Measurements from ENCODE around the gene PBX1.

Gene PBX1

GRCh38 chr1:164699815-164700491 is 141.0 kb downstream of the PBX1 start:
- DNase-seq (ENCODE audit: low read depth) = no peak

DNA sequence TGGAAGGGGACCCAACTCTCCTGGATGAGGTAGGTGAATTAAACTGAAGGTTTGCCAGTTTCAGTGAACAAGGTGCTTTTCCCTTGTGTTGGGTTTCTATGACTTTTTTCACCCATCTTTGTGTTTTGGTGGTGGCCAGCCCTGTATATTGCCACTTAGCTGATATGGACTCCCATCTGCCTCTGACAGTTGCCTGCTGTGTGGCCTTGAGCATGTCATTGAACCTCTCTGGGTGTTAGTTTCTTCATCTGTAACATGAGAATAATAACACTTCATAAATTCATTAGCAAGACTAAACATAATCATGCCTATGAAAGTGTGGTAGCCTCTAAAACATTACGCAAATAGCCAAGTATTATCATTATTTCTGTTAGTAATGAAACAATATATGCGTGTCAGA is 141.7 kb downstream of the PBX1 start:
- DNase-seq (ENCODE audit: low read depth) = no peak

DNA sequence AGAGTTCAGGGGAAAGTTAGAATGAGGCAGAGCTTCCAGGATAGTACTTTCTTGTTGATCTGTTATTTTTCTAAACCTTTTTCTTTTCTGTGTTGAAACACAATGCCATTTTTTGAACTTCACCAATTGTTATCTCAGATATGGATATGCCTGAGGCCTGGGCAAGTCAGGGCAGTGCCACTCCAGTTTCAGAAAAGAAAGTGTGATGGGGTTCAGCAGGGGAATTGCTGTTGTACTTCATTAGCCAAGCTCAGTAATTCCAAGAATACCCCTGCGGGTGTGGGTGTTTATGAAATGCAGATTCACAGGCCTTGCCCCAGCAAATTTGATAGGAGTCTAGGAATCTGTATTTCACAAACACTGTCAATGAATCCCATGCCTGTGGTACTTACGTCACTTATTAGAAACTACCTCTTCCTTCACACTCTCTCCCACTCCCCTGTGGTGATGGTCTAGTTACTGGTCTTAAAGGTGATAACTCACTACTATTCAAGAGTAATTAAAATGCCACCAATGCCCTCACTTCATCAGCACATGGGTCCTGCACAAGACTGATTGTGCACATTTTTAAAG is 142.3 kb downstream of the PBX1 start:
- no peak for DNase-seq (ENCODE audit: low read depth)

GRCh38 chr1:164702216-164702615 is 143.2 kb downstream of the PBX1 start:
- DNase-seq (ENCODE audit: low read depth) = no peak

- no peak for DNase-seq (ENCODE audit: low read depth)
These were observed 143.7 kb downstream of the PBX1 start for GRCh38 chr1:164702664-164703063.

DNA sequence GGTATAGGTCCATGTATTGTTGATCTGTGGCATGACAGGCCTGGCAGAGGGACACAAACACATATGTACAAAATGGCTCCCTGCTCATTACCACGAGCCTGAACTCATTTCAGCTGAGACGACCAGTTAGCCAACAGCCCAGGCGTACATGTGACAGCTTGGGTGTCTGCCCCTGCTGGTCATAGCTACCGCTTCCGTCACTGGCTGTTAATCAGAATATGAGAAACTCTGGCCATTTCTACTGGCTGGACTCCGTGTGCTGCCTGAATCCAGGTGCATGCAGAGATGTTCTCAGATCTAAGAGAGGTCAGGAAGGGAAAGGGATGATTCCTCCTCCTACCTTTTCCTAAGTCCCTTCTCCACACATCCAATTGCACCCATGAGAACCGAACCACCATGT is 144.5 kb downstream of the PBX1 start:
- DNase-seq (ENCODE audit: low read depth) = no peak

DNA sequence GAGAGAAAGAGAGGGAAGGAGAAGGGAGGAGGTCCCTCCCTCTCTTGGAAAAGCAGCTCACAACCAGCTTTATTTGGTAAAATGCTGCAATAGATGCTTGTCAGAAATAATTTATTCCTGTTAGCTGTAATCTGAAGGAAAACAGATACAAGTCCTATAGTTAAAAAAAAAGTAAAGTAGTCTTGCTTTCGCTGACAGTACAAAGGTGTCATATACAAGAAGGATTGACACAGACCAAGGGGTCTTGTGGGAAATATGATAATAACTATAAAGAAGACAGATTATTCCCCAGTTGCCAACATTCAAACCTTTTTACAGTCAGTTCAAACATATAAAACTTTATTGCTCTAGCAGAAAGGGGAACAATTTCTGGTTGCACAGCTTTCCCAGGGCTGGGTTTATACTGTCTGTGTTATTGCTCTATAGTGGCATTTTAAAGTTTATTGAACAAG is 145.0 kb downstream of the PBX1 start:
- no peak for DNase-seq (ENCODE audit: low read depth)

DNA sequence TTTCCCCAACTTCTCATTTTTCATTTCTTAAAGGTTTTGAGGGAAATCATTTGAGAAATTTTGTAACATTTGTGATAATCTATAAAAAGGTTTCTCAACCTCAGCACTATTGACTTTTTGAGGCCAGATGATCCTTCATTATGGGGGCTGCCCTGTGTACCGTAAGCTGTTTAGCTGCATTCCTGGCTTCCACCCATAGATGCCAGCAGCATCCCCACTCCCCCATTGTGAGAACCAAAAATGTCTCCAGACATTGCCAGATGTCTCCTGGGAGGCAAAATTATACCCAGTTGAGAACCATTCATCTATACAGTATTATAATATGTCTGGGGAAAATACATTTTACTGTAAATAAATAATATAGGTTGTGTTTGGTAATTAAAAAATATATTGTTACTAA is 146.0 kb downstream of the PBX1 start:
- DNase-seq (ENCODE audit: low read depth) = no peak

DNA sequence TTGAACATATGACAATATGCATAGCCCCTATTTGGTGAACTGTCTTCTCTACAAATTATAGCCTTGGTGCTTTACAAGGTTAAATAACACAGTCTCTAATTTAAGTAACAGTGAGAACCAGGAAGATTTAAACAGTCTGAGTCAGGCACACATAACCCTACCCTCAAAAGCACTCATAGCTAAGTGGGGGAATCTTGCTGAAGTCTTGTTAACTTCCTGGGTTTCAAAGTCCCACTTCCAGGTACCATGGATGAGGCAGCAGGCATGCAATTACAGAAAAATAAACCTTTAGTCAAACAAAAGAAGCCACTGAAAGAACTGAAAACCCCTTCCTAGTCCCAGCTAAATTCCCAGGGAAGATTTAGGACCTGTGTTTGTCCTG is 147.6 kb downstream of the PBX1 start:
- no peak for DNase-seq (ENCODE audit: low read depth)

DNA sequence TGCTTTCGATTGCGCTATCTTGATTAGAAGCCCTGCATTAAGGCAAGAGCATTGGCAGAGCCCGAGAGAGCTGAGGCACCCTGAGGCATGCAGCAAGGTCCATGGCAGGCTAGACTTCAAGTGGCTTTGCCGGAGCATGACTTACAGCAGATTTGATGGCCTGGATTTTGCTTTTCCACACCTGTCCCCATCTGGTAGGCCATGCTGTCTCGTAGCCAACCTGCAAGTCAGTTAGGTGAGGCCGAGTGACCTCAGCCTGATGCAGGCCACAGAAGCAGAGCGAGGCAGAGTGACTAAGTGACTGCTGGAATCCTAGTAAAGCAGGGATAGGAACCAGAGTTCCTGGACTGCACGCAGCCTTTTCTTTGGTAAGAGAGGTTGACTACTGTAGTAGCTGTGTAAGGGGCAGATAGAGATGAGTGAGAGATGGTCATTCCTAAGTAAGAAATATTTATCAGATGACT is 148.9 kb downstream of the PBX1 start:
- DNase-seq (ENCODE audit: low read depth) = no peak

DNA sequence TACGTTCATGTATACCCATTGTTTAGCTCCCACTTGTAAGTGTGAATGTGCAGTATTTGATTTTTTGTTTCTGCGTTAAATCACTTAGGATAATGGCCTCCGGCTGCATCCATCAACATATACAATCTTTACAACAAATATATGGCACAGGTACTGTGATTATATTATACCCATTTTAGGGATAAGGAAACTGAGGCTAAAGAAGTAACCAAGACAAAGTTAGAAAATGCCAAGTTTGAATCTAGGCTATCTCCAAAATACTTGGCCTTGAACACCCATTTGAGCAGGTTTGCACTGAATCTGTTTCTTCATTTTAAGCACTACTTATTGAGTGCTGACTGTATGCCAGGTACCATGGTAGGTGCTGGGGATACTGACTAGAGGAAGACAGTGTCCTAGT is 149.6 kb downstream of the PBX1 start:
- DNase-seq (ENCODE audit: low read depth) = no peak

DNA sequence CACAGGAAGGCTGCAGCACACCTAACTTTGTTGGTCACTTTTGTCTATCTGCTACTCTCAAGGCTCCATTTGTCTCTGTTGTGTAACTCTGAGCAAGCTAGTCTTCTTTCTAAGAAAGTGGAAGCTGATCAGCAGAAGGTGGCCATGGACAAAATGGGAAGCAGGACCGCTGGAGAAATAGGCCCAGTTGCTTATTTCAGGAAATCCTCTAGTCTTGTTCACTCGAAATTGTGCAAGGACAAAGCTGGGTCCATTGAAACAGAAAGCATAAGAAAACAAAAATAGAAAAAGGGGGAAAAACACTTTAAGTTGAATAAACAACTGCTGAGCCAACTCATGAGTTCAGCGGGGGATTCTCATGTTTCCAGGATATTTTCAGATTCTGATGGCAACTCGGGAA is 150.1 kb downstream of the PBX1 start:
- no peak for DNase-seq (ENCODE audit: low read depth)

- no peak for DNase-seq (ENCODE audit: low read depth)
These were observed 150.7 kb downstream of the PBX1 start for GRCh38 chr1:164709541-164710278.

GRCh38 chr1:164712131-164713036 is 153.4 kb downstream of the PBX1 start:
- DNase-seq (ENCODE audit: low read depth) = no peak

GRCh38 chr1:164713456-164714207 is 154.6 kb downstream of the PBX1 start:
- no peak for DNase-seq (ENCODE audit: low read depth)

- DNase-seq (ENCODE audit: low read depth) = no peak
These were observed 158.2 kb downstream of the PBX1 start for GRCh38 chr1:164716992-164717703.

DNA sequence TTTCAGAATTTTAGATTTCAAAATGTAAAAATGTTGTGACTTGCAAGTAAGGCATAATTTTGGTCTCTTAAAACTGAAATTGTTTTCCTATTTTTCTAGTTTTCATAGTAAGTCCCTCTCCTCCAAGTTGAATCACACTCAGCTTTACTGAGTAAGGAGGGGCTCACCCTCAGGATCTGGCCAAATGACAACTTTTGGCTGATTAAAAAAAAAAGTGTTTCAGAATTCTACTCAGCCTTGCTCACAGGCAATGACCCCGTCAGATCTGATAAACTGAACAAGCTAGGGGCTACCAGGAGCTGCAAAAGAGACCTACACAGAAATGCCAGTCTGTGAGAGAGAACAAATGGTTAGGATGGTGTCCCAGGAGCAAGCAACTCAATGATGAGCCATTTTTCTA is 159.8 kb downstream of the PBX1 start:
- DNase-seq (ENCODE audit: low read depth) = no peak

GRCh38 chr1:164719676-164720439 is 160.9 kb downstream of the PBX1 start:
- no peak for DNase-seq (ENCODE audit: low read depth)

GRCh38 chr1:164720440-164721227 is 161.7 kb downstream of the PBX1 start:
- no peak for DNase-seq (ENCODE audit: low read depth)

DNA sequence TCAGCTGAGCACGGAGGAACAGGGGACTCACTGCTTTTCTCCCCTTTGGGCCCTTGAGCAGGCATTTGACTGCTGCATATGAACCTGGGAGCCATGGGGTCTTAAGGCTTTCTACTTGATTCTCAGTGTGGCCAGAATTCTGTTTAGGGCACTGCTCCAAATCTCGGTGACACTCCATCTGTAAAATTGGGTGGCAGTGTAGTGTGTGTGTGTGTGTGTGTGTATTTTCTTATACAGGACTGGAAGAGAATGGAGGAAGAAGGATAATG is 162.2 kb downstream of the PBX1 start:
- DNase-seq (ENCODE audit: low read depth) = no peak
